GM12875 (cell line): Measurements from ENCODE around the gene XAGE2.

Source experiments
- H3K4me3 ChIP-seq: one replicate; pipeline ENCODE4 v1.5.1; 2011; ENCODE audit warnings: low read depth, low read length, control low read depth
- TF ChIP-seq, protein P1 (sequence below): IDR thresholded peaks from 2 replicates; pipeline ENCODE4 v1.5.1; 2011; ENCODE audit warnings: low read depth, mild to moderate bottlenecking, control low read depth, inconsistent platforms, low read length, moderate library complexity, borderline replicate concordance; ENCODE audit not compliant: insufficient read depth

The XAGE2 gene

DNA sequence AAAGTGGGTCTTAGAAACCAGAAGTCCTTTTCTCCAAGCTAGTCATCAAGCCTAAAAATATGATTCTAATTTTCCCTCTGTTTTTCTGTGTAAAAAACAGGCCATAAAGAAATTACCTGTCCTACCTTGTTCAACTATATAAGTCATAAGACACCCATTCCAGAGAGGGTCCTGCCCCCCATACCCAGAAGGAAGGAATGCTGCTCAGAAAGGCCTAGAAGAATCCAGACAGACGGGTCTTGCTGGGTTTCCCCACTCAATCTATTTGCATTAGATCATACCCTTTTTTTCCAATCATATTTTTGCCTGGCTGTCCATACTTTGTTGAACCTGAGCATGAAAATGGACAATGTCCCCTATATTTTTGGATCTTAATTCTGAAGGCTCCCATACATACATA lies 16.3 kb upstream of the XAGE2 start:
- H3K4me3 ChIP-seq: no peak overlapping the region
- TF ChIP-seq, protein P1, sequence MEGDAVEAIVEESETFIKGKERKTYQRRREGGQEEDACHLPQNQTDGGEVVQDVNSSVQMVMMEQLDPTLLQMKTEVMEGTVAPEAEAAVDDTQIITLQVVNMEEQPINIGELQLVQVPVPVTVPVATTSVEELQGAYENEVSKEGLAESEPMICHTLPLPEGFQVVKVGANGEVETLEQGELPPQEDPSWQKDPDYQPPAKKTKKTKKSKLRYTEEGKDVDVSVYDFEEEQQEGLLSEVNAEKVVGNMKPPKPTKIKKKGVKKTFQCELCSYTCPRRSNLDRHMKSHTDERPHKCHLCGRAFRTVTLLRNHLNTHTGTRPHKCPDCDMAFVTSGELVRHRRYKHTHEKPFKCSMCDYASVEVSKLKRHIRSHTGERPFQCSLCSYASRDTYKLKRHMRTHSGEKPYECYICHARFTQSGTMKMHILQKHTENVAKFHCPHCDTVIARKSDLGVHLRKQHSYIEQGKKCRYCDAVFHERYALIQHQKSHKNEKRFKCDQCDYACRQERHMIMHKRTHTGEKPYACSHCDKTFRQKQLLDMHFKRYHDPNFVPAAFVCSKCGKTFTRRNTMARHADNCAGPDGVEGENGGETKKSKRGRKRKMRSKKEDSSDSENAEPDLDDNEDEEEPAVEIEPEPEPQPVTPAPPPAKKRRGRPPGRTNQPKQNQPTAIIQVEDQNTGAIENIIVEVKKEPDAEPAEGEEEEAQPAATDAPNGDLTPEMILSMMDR: no peak

DNA sequence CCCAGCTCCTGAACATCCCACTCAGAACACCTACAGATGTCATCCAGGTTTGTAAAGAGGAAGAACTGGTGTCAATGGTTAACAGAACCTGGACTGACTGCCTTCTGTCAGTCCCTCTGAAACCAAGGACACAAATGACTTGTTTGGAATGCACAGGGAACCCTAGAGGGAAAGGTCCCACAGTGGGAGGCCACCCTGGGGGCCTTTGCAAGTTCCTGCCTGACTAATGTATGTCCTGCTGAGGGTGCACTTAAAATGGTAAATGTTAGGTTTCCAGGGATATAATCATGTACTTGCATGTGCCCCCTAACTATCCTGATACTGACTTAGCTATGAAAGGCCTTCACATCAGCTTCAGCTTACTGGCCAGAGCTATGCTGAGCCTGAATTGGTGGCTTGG lies 15.0 kb upstream of the XAGE2 start:
- TF ChIP-seq, protein P1: no peak

DNA sequence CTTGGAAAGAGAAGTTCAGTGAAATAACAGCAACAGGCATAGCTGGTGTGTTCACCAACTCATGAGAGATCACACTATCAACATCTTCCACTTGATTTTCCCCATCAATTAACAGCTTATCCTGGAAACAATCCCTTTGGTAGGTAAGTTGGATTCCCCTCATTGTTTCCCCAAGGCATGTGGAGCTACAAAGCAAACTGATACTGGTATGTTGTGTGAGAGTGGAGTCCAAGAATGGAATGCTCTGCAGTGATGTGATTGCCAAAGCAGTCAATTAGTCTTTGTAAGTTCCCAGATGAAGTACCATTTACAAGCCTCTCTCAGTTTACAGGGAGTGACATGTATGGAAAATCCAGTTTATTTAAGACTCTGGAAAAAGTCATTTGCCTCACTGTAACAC lies 13.7 kb upstream of the XAGE2 start:
- TF ChIP-seq, protein P1: no peak
- no peak overlapping the region for H3K4me3 ChIP-seq

More for the DNA sequence above, 15.0 kb upstream of the XAGE2 start:
- H3K4me3 ChIP-seq: no peak overlapping the region

DNA sequence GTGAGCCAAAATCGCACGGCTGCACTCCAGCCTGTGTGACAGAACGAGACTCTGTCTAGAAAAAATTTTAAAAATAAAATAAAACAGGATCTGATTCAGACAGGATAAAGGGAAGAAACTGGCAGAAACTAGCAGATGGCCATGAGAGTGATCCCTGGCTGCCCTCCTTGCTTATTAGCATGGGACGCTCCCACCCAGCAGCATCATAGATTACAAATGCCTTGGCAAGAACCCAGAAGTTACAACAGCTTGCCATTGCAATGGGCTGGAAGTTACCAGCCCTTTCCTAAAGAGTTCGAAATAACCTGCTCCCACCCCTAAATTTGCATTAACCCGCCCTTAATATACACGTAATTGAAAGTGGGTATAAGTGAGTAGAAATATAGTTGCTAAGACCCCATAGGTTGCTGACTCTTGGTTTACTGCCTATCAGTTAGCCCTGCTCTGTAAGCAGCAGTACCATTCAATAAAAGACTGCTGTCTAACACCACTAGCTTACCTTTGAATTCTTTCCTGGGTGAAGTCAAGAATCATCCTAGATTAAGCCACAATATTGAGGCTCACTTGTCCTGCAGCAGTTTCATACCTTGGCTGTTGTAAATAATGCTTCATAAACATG lies 9.1 kb upstream of the XAGE2 start:
- TF ChIP-seq, protein P1: no peak
- no peak overlapping the region for H3K4me3 ChIP-seq

DNA sequence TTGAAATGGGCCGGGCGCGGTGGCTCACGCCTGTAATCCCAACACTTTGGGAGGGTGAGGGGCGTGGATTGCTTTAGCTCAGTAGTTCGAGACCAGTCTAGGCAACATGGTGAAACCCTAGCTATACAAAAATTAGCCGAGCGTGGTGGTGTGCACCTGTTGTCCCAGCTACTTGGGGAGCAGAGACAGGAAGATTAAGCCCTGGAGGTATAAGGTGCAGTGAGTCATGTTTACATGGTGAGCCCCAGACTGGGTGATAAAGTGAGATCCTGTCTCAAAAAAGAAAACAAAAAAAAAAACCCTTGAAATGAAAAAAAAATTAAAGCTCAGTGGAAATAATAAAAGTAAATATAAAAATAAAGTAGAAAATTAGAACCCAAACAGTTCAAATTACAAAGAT lies 6.9 kb upstream of the XAGE2 start:
- H3K4me3 ChIP-seq: no peak overlapping the region
- TF ChIP-seq, protein P1: no peak

DNA sequence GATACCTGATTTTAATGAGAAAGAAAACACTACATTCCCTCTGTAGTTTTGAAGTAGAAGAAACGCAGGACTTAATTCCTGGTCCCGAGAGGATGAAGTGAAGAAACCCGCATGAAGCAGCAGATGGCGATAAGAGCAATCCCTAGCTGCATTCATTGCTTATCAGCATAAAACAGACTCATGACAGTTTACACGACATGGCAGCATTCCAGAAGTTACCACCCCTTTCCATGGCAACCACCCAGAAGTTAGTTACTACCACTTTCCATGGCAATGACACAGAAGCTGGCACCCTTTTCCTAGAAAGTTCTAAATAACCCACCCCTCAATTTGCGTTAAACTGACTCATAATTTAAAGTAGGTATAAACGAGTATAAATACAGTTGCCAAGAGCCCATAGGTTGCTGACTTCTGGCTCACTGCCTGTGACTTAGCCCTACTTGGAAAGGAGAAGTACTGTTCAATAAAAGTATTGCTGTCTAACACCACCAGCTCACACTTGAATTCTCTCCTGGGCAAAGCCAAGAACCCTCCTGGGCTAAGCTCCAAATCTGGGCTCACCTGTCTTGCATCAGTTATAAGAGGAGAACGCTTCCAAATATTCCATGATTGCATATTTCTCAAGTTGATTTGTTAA lies 5.5 kb upstream of the XAGE2 start:
- TF ChIP-seq, protein P1: no peak
- H3K4me3 ChIP-seq: no peak overlapping the region

DNA sequence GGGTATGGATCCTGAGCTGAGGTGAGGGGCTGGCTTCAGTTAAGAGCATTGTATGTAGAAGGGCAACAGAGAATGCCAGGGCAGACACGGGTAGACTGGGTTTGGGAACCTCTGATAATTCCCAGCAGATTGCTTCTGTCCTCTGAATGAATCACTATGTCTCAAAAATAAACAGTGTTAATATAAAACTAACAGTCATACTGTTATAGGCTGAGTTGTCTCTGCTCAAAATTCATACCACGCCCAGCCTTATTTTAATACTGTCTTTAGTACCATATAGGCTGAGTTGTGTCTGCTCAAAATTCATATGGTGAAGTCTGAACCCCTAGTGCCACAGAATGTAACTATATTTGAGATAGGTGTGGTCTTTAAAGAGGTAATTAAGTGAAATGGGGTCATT lies 10.0 kb downstream of the XAGE2 start:
- TF ChIP-seq, protein P1: no peak
- no peak overlapping the region for H3K4me3 ChIP-seq
